Panc1 (cell line): ENCODE results near the gene ASGR2. TPM values are rescaled to one million over a fixed set of nuclear protein-coding genes. Genes with fewer than 3 reads are reported as not detected.
A peak's percentile ranks its signal among the peaks of the same experiment; 100 is the strongest.

ENCODE experiments used
- ATAC-seq: fragments of 200-7000 bp; cut with Tn5 transposase; 2 replicates; pipeline ENCODE4 v1.9.1; 2020; ENCODE audit warnings: mild to moderate bottlenecking, moderate library complexity
- BruUV-seq: library from RNA; stranded (reverse); fragments of 400-500 nt; replicated peaks from 2 replicates; lab custom pipeline; 2021; lab: Mats Ljungman, UMichigan
- CTCF ChIA-PET: fragments of 300-600 bp; sonication (Branson Sonifier 250); formaldehyde crosslinking; loops from one replicate; lab custom pipeline; 2022; ENCODE audit warnings: antibody characterized with exemption; lab: Charles Lee
- POLR2A ChIA-PET: fragments of 300-600 bp; sonication (Branson Sonifier 250); formaldehyde crosslinking; loops from one replicate; lab custom pipeline; 2022; ENCODE audit warnings: antibody characterized with exemption; lab: Charles Lee
- DNase-seq: peaks from one replicate; pipeline ENCODE4 v3.0.0-alpha.2; 2010; ENCODE audit warnings: low read depth, low spot score
- H3K27ac ChIP-seq: 2 replicates; pipeline ENCODE4 v1.5.1; 2011; ENCODE audit warnings: mild to moderate bottlenecking, low read length, inconsistent platforms
- H3K27me3 ChIP-seq: fragments of 200-500 bp; sonication (Bioruptor generic); 2 replicates; pipeline ENCODE4 v1.6.0; 2014; ENCODE audit warnings: low read length, inconsistent platforms; ENCODE audit not compliant: control insufficient read depth, insufficient read depth
- H3K36me3 ChIP-seq: fragments of 200-500 bp; sonication (Bioruptor generic); 2 replicates; pipeline ENCODE4 v1.5.1; 2014; ENCODE audit warnings: inconsistent platforms, mild to moderate bottlenecking, low read length, moderate library complexity; ENCODE audit not compliant: control insufficient read depth, insufficient read depth
- H3K4me1 ChIP-seq: 2 replicates; pipeline ENCODE4 v1.5.1; 2011; ENCODE audit warnings: inconsistent platforms, mild to moderate bottlenecking, low read length, moderate library complexity; ENCODE audit not compliant: control insufficient read depth, insufficient read depth
- H3K4me3 ChIP-seq, 2 experiments: 2 replicates each; pipeline ENCODE4 v1.5.1; 2011 to 2012; ENCODE audit warnings: low read depth in 2 of 2, low read length in 2 of 2, mild to moderate bottlenecking in 2 of 2, inconsistent platforms in 1 of 2, moderate library complexity in 1 of 2
- H3K9me3 ChIP-seq: fragments of 200-500 bp; sonication (Bioruptor generic); 2 replicates; pipeline ENCODE4 v1.5.1; 2014; ENCODE audit warnings: low read depth, mild to moderate bottlenecking, inconsistent platforms, low read length, moderate library complexity; ENCODE audit not compliant: control insufficient read depth, insufficient read depth
- CTCF ChIP-seq: fragments of 450-650 bp; IDR thresholded peaks from 2 replicates; pipeline ENCODE4 v1.5.1; 2017; ENCODE audit warnings: mild to moderate bottlenecking
- POLR2AphosphoS5 ChIP-seq: IDR thresholded peaks from 2 replicates; pipeline ENCODE4 v1.6.1; 2012; ENCODE audit warnings: mild to moderate bottlenecking, low read depth, low read length, moderate library complexity
- SIN3A ChIP-seq: IDR thresholded peaks from 2 replicates; pipeline ENCODE4 v1.6.1; 2012; ENCODE audit warnings: low read depth, mild to moderate bottlenecking, low read length, moderate library complexity, borderline replicate concordance; ENCODE audit not compliant: insufficient read depth
- TCF7L2 ChIP-seq: IDR thresholded peaks from 2 replicates; pipeline ENCODE4 v1.6.1; 2011; ENCODE audit warnings: mild to moderate bottlenecking, low read depth, low read length, inconsistent platforms
- in situ Hi-C: cut with HindIII; loops from 2 replicates; pipeline ENCODE4 v1.10.0; 2016; ENCODE audit warnings: low sequenced_read_pairs, low pct_unique_long_range_greater_than_20kb
- intact Hi-C: fragments of 100-400 bp; cut with micrococcal nuclease; formaldehyde crosslinking; loops from one replicate; pipeline ENCODE4 v1.10.0; 2022; ENCODE audit not compliant: unreplicated experiment
- total RNA-seq: library from RNA; stranded (reverse); gene quantifications from one replicate; pipeline ENCODE4 v1.2.1, GENCODE V29; 2021; ENCODE audit not compliant: unreplicated experiment
- TF ChIP-seq, protein P1 (sequence below), 2 experiments: IDR thresholded peaks; 2 replicates each; pipeline ENCODE4 v1.6.1; 2011 to 2012; ENCODE audit warnings: low read depth in 2 of 2, control low read depth in 1 of 2, low read length in 1 of 2, mild to moderate bottlenecking in 1 of 2, moderate library complexity in 1 of 2; ENCODE audit not compliant: insufficient read depth in 1 of 2

ASGR2 gene
- total RNA-seq, 1 experiment from 2014 or later: 0.21 TPM

- BruUV-seq: no TSS peak
- no peak overlapping the region for H3K4me3 ChIP-seq
- peaks cover 16% of the 10 kb centered on the region; the same call in 1 of the 2 replicates for H3K4me1 ChIP-seq
- ChIA-PET POLR2A (no interaction called here), CTCF (no interaction called here)
- intact Hi-C loops: no loop called here
- ATAC-seq (no peak), DNase-seq (no peak)
- TF ChIP-seq CTCF: no peak
- no peak for TF ChIP-seq TCF7L2
- TF ChIP-seq POLR2AphosphoS5: no peak
- TF ChIP-seq, protein P1, sequence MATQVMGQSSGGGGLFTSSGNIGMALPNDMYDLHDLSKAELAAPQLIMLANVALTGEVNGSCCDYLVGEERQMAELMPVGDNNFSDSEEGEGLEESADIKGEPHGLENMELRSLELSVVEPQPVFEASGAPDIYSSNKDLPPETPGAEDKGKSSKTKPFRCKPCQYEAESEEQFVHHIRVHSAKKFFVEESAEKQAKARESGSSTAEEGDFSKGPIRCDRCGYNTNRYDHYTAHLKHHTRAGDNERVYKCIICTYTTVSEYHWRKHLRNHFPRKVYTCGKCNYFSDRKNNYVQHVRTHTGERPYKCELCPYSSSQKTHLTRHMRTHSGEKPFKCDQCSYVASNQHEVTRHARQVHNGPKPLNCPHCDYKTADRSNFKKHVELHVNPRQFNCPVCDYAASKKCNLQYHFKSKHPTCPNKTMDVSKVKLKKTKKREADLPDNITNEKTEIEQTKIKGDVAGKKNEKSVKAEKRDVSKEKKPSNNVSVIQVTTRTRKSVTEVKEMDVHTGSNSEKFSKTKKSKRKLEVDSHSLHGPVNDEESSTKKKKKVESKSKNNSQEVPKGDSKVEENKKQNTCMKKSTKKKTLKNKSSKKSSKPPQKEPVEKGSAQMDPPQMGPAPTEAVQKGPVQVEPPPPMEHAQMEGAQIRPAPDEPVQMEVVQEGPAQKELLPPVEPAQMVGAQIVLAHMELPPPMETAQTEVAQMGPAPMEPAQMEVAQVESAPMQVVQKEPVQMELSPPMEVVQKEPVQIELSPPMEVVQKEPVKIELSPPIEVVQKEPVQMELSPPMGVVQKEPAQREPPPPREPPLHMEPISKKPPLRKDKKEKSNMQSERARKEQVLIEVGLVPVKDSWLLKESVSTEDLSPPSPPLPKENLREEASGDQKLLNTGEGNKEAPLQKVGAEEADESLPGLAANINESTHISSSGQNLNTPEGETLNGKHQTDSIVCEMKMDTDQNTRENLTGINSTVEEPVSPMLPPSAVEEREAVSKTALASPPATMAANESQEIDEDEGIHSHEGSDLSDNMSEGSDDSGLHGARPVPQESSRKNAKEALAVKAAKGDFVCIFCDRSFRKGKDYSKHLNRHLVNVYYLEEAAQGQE (IDR thresholded peaks at IDR 0.05; ENCODE audit: insufficient read depth in 1 of 2, low read depth in 2 of 2, low read length in 1 of 2): no peak
- TF ChIP-seq SIN3A: no peak
- in situ Hi-C loops: no loop called here
- H3K27me3 ChIP-seq: no peaks in the 10 kb centered on the region
- H3K9me3 ChIP-seq: no peaks in the 10 kb centered on the region
- peak overlapping the region; percentile 51 for H3K27ac ChIP-seq
- no peaks in the 10 kb centered on the region for H3K36me3 ChIP-seq
Observed at GRCh38 chr17:7058831-7059447, 55.7 kb downstream of the ASGR2 start.

DNA sequence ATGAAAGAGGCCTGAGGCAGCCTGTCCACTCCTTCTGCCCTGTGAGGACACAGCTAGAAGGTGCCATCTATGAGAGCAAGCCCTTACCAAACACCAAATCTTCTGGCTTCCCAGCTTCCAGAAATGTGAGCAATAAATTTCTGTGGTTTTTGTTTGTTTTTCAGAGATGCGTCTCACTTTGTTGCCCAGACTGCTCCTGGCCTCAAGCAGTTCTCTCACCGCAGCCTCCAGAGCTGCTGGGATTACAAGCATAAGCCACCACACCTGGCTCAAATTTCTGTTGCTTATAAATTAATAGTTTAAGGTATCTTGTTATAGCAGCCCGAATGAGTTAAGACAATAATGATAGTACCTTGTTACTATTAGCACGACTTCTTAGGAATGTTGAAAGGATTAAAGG is 58.2 kb downstream of the ASGR2 start:
- ATAC-seq (peak; percentile 15; the same call in 1 of the 2 replicates), DNase-seq (no peak)
- BruUV-seq: no TSS peak
- Histone ChIP-seq H3K9me3 (no peaks in the 10 kb centered on the region), H3K27ac (no peak overlapping the region), H3K36me3 (no peaks in the 10 kb centered on the region), H3K4me1 (peaks cover 16% of the 10 kb centered on the region; the same call in 1 of the 2 replicates), H3K27me3 (no peaks in the 10 kb centered on the region), H3K4me3 (no peak overlapping the region)
- POLR2A ChIA-PET: no interaction called here
- CTCF ChIA-PET: interaction anchor here (0.5 to 0.7 kb wide), 4 partner anchors 11 to 145 kb away, joined by 3 to 9 read pairs (median 4); no protein-coding TSS in a partner anchor
- intact Hi-C loops (no loop called here), in situ Hi-C loops (no loop called here)
- no peak for TF ChIP-seq TCF7L2
- TF ChIP-seq CTCF: no peak
- TF ChIP-seq SIN3A: no peak
- TF ChIP-seq, protein P1 (IDR thresholded peaks at IDR 0.05; ENCODE audit: insufficient read depth in 1 of 2, low read depth in 2 of 2, low read length in 1 of 2): no peak
- no peak for TF ChIP-seq POLR2AphosphoS5
